Astrocyte of the cerebellum (primary cell): ENCODE results near the gene SLC7A1.
A peak's percentile ranks its signal among the peaks of the same experiment; 100 is the strongest.

Experiments
- DNase-seq: peaks from one replicate; pipeline ENCODE4 v3.0.0-alpha.2; 2011; ENCODE audit warnings: low read depth
- H3K4me3 ChIP-seq: 2 replicates; pipeline ENCODE4 v1.5.1; 2011; ENCODE audit warnings: mild to moderate bottlenecking, low read depth, low read length, moderate library complexity
- in situ Hi-C: cut with HindIII; loops from 2 replicates; pipeline ENCODE4 v1.10.0; 2017; ENCODE audit warnings: low sequenced_read_pairs
- TF ChIP-seq, protein P1 (sequence below): IDR thresholded peaks from 2 replicates; pipeline ENCODE4 v1.5.1; 2012; ENCODE audit warnings: low read length, low read depth, moderate library complexity, mild to moderate bottlenecking; ENCODE audit errors: missing control alignments

Gene SLC7A1

DNA sequence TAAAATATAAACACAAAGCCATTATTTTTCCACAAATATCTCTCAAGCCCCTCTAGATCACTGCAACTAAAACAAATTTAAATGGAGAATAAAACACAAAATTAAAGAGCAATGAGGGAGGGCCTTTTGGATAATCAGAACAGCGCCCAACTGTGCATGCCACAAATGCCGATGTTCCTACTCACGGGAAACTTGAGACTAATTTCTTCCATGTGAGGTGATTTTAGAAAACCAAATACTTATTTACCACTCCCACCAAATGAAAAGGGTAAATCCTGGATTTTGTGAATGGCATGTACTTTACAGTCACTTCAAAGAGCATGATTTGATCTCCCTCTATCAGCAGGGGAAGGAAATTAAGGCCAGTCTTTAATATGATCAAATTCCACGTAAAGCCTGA lies 74.8 kb downstream of the SLC7A1 start:
- peak; percentile 78 for DNase-seq
- TF ChIP-seq, protein P1, sequence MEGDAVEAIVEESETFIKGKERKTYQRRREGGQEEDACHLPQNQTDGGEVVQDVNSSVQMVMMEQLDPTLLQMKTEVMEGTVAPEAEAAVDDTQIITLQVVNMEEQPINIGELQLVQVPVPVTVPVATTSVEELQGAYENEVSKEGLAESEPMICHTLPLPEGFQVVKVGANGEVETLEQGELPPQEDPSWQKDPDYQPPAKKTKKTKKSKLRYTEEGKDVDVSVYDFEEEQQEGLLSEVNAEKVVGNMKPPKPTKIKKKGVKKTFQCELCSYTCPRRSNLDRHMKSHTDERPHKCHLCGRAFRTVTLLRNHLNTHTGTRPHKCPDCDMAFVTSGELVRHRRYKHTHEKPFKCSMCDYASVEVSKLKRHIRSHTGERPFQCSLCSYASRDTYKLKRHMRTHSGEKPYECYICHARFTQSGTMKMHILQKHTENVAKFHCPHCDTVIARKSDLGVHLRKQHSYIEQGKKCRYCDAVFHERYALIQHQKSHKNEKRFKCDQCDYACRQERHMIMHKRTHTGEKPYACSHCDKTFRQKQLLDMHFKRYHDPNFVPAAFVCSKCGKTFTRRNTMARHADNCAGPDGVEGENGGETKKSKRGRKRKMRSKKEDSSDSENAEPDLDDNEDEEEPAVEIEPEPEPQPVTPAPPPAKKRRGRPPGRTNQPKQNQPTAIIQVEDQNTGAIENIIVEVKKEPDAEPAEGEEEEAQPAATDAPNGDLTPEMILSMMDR = no peak
- no peak overlapping the region for H3K4me3 ChIP-seq
- in situ Hi-C loops = no loop called here

DNA sequence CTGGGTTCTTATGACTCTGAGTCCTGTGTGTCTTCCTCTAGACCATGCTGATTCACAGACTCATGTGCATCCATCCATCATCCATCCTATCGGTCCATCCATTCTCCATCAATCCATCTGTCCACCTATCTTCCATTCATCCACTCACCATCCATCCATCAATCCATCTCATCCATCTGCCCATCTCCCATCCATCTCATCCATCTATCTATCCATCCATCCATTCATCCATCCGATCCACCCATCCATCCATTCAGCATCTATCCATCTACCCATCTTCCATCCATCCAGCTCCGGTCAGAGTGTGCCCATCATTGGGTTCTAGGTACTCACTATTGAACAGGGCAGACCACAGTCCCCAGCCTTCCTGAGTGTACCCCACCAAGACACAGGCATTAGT lies 75.6 kb downstream of the SLC7A1 start:
- TF ChIP-seq, protein P1 = no peak
- DNase-seq = no peak
- H3K4me3 ChIP-seq = no peak overlapping the region
- in situ Hi-C loops = no loop called here

DNA sequence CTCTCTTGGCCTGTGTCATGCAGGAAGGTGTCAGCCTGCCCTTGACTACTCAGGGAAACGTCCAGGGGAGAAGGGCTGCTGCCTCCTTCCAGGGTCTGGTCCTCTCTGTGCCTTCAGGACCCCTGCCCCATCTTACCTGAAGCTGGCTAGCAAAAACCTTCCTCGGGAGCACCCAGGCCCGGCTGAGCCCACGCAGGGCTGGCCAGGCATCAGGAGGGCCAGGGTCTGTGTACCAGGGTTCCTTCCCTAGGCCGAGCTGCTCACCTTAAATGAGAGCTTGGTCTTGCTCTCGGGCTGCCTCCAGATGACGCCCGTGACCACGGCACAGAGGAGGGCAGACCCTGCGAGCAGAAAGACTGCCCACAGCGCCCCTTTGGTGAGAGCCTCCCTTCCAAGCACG lies 78.6 kb downstream of the SLC7A1 start:
- TF ChIP-seq, protein P1 = no peak
- in situ Hi-C loops = no loop called here
- no peak overlapping the region for H3K4me3 ChIP-seq
- DNase-seq = no peak

DNA sequence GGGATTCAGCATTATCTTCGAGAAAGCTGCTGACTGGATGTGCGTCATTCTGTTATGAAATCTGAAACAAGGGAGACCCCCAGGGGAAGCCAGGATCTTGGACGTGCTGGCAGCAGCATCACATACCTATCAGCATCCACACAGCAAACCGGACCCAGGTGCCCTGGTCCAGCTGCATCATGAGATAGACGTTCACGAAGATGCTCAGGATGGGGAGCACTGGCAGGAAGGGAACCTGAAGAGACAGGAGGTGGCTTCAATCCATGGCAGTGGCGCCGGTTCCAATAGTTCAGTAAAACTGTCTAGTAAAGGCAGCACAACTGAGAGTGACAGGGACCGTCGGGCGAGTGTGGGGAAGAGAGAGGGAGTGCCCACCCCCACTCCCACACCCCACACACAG lies 79.5 kb downstream of the SLC7A1 start:
- no peak for DNase-seq
- in situ Hi-C loops = no loop called here
- no peak overlapping the region for H3K4me3 ChIP-seq
- TF ChIP-seq, protein P1 = no peak

DNA sequence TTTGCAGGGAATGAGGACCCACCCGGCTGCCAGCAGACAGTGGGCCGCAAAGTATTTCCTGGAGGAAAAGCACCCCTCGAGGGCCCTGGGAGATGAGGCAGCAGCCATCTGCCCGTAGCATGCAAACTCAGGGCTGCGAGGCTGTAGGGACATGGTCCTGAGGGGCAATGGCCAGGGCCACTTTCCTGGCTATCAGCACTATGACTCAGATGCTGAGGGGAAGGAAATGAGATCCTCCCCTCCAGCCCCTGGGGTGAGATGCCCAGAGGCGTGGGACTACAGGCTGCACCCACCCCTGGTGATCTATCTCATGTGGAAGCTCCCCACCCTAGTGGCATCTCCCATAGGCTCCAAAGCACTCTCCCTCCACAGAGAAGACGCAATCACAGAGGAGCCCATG lies 80.1 kb downstream of the SLC7A1 start:
- TF ChIP-seq, protein P1 = no peak
- no peak overlapping the region for H3K4me3 ChIP-seq
- DNase-seq = no peak
- in situ Hi-C loops = no loop called here

DNA sequence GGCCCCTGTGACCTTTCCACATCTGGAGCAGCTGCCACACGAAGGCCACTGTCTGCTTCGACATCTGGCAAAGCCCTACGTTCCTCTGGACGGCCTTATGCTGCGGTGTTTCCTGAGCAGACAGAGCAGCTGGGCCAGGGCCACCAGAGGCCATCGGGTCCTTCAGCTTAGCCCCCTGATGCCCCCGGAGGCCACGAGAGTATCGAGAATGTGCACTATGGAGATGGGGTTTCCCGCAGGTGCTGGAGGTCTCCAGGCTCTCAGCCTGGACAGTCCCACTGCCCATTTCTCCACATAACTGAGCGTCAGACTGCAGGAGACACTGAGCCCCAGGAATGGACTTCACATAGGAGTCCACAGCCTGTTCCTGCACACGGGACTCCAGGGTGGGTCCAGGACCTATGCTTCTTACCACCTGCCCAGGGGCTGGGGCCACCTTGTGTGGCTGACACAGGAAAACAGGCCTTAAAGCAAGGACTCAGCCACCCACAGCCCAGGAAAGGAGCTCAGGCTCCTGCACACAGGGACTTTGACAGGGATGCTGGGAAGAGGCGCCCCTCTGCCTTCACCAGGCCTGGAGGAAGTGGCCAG lies 80.7 kb downstream of the SLC7A1 start:
- in situ Hi-C loops = no loop called here
- H3K4me3 ChIP-seq = no peak overlapping the region
- TF ChIP-seq, protein P1 = no peak
- DNase-seq = no peak
